Stimulated activated CD8-positive, alpha-beta memory T cell treated with anti-CD3 and anti-CD28 coated beads, Interleukin-15, amount 100 ng/mL, for 1 hour (primary cell): ENCODE results near the gene TMEM38B.
"Not testable (repeated sequence)": the region's sequence is repeated elsewhere in the genome, so short reads cannot be mapped to it uniquely, and the experiment has no call there.

Source experiments
- DNase-seq: peaks from one replicate; pipeline ENCODE4 v3.0.0-alpha.2; 2020; ENCODE audit warnings: low read depth

Gene TMEM38B

DNA sequence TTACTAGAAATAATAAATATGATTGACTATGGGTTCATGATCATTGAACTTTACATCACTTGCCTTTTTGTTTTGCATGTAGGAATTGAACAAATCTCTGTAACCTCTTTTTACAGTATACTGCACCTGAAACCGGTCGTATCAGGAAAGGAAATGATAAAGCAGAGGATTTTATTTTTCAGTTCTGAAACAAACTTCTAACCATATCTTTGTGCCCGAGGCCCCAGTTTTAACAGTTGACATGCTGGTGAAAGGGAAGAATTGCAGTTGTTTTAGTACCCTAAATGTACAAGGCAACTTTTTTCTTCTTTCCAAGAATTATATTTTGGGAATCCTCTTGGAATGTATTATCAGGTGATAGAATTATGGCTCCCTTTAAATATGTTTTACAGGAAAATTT, 27.8 kb downstream of the TMEM38B start:
- no peak for DNase-seq

DNA sequence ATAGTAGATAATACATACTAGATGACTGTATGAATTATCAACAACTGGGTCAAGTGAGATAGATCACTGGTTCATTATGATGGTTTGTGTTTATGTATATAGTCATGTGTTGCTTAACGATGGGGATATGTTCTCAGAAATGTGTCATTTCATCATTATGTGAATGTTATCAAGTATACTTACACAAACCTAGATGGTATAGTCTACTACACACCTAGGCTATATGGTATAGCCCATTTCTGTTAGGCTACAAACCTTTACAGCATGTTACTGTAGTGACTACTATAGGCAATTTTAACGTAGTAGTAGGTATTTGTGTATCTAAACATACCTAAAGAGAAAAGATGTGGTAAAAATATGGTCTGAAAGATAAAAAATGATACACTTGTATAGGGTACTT, 31.0 kb downstream of the TMEM38B start:
- DNase-seq: no peak

DNA sequence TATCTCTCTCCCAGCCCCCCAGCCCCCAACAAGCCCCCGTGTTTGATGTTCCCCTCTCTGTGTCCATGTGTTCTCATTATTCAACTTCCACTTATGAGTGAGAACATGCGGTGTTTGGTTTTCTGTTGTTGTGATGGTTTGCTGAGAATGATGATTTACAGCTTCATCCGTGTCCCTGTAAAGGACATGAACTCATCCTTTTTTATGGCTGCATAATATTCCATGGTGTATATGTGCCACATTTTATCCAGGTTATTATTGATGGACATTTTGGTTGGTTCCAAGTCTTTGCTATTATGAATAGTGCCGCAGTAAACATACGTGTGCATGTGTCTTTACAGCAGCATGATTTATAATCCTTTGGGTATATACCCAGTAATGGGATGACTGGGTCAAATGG, 33.9 kb downstream of the TMEM38B start:
- not testable (repeated sequence) for DNase-seq

DNA sequence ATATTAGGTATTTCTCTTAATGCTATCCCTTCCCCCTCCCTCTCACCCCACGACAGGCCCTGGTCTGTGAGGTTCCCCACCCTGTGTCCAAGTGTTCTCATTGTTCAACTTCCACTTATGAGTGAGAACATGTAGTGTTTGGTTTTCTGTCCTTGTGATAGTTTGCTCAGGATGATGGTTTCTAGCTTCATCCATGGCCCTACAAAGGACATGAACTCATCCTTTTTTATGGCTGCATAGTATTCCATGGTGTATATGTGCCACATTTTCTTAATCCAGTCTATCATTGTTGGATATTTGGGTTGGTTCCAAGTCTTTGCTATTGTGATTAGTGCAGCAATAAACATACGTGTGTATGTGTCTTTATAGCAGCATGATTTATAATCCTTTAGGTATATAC, 37.1 kb downstream of the TMEM38B start:
- DNase-seq: not testable (repeated sequence)

DNA sequence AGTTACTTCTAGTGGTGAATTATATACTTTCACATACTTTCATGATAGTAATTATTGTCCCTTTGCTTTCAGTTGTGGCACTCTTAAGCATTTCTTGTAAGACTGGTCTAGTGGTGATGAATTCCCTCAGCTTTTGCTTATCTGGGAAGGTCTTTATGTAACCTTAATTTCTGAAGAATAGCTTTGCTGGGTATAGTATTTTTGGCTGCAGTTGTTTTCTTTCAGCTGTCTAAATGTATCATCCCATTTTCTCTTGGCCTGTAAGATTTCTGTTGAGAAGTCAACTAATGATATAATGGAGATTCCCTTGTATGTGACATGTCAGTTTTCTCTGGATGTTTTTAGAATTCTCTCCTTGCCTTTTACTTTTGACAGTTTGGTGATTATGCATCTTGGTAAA, 41.0 kb downstream of the TMEM38B start:
- DNase-seq: no peak

DNA sequence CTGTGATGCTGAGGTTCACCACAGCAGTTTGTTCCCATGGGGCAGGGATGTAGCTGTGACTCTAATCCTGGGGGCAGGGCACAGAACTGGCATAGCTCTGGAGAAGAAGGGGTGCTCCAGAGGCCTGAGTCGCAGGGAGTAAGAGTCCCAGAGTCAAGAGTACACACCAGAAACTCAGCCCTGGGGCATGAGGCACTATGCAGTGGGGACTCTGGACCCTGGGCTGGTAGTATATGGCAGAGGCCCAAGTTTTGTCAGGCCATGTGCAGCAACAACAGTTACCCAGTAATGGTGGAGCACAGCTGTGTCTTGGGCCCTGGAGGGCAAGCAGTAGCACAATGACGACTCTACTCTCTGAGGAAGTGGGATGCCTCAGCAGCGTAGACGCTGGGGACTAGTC, 42.9 kb downstream of the TMEM38B start:
- DNase-seq: no peak

DNA sequence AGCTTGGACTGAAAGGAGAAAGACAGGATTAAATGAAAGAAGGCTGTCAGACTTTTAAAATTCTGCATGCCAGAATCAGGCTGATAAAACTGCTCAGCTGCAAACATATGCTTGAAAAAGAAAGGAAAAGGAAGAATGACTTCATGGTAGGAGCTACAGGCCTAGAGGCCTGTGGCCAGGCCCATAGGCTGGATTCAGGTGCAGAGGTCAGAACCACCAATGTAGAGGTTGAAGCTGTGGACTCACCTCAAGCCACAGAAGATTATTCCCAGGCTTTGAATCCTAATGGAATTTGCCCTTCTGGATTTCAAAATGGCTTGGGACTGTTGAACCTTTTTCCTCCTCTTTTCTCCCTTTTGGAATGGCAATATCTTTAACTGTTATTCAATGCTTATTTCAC, 47.7 kb downstream of the TMEM38B start:
- DNase-seq: no peak

DNA sequence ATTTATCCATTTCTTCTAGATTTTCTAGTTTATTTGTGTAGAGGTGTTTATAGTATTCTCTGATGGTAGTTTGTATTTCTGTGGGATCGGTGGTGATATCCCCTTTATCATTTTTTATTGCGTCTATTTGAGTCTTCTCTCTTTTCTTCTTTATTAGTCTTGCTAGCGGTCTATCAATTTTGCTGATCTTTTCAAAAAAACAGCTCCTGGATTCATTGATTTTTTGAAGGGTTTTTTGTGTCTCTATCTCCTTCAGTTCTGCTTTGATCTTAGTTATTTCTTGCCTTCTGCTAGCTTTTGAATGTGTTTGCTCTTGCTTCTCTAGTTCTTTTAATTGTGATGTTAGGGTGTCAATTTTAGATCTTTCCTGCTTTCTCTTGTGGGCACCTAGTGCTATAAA, 53.0 kb downstream of the TMEM38B start:
- DNase-seq: not testable (repeated sequence)

DNA sequence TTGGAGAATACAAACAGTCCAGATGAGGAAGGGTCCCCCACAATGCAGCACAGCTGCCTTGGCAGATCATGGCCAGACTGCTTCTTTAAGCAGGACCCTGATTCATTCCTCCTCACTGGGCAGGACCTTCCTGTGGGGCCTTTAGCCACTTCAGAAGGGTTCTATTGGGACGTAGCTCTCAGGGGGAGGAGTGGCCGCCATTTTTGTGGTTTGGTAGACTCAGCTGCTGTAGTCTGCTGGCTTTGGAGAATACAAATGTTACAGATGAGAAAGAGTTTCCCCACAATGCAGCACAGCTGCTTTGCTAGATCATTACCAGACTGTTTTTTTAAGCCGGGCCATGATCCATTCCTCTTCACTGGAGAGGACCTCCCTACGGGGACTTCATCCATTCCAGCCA, 57.4 kb downstream of the TMEM38B start:
- DNase-seq: no peak

DNA sequence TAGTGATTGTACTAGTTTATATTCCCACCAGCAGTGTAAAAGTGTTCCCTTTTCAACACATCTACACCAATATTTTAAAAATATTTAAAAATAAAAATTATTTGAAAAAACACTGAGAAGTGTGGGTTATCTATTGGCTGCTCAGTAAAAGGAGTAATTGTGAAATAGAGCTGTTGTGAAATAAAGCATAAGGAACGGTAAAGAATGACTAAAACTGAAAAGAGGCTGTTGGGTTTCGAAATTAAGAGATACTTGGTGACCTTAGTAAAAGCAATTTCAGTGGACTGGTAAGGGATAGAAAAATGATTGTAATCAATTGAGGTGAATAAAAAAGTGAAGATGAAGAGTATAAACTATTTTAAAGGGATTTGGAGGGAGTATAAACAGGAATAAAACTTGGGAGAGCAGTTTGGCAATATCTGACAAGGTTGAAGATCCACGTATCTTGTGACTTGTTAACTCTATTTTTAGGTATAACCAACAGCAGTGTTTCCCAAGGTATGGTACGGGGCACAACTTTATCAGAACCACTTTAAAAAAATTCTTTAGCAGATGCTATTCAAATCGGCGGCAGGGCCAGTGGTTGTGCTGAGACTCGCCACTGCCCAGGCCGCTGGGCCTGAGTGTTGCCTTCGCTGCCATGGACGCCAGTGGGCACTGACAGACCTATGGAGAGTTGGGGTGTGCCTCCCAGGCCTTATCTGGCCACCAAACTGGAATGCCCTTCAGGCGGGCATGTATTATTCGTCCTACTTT, 63.3 kb downstream of the TMEM38B start:
- no peak for DNase-seq

DNA sequence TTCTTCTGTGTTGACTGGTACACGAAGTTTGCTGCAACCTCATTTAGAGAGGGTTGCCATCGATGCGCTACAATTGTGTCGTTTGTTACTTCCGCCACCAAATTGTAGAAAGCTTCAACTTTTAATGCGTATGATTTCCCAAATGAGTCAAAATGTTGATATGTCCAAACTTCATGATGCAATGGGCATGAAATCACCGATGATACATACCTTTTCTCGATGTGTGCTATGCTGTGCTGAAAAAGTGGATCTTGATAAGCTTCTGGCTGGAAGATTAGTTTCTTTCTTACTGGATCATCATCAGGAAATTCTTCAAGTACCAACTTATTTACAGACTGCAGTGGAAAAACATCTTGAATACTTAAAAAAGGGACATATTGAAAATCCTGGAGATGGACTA, 65.7 kb downstream of the TMEM38B start:
- no peak for DNase-seq

DNA sequence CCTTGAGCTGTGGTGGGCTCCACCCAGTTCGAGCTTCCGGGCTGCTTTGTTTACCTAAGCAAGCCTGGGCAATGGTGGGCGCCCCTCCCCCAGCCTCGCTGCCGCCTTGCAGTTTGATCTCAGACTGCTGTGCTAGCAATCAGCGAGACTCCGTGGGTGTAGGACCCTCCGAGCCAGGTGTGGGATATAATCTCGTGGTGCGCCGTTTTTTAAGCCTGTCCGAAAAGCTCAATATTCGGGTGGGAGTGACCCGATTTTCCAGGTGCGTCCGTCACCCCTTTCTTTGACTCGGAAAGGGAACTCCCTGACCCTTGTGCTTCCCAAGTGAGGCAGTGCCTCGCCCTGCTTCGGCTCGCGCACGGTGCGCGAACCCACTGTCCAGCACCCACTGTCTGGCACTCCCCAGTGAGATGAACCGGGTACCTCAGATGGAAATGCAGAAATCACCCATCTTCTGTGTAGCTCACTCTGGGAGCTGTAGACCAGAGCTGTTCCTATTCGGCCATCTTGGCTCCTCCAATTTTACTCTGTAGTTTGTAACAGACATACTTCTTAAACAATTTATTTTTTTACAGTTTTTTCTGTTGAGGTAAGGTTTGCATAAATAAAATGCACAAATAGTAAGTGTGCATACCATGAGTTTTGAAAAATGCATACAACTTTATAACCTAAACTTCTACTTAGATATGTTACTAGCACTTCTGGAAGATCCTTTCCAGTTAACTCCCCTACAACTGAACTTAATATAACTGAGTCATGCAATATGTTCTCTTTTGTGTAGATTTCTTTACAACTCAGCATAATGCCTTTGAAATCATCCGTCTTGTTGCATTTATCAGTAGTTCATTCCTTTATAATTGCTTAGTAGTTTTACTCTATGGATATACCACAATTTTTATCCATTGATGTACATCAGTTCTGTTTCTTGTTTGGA, 88.5 kb downstream of the TMEM38B start:
- DNase-seq: not testable (repeated sequence)

DNA sequence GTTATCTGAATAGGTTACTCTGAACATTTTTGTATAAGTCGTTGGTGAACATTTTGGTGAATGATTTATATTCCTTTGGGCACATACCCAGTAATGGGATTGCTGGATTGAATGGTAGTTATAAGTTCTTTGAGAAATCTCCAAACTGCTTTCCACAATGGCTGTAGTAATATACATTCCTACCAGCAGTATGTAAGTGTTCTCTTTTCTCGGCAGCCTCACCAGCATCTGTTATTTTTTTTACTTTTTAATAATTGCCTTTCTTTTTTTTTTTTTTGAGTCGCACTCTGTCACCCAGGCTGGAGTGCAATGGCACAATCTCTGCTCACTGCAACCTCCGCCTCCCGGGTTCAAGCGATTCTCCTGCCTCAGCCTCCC, 89.1 kb downstream of the TMEM38B start:
- DNase-seq: not testable (repeated sequence)

DNA sequence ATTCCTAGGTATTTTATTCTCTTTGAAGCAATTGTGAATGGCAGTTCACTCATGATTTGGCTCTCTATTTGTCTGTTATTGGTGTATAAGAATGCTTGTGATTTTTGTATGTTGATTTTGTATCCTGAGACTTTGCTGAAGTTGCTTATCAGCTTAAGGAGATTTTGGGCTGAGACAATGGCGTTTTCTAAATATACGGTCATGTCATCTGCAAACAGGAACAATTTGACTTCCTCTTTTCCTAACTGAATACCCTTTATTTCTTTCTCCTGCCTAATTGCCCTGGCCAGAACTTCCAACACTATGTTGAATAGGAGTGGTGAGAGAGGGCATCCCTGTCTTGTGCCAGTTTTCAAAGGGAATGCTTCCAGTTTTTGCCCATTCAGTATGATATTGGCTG, 92.5 kb downstream of the TMEM38B start:
- DNase-seq: not testable (repeated sequence)

DNA sequence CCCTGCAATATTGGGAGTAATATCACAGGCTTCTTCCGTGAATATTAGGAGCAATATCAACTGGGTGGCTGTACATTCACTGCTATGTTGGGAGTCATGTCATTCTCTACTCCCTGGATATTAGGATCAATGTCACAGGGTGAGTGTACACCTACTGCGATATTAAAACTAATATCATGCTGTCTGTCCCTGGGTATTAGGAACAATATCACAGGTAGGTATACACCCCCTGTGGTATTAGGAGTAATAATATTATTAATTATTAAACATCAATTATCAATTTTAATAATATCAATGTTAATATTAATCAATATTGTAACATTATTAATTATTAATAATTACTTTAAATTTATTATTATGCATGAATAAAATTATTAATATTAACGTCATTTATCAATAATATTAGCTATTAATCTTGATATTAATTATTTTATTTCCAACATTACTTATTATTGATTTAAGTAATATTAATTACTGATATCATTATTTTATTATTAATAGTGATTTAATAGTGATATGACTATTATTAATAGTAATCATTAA, 121.9 kb downstream of the TMEM38B start:
- no peak for DNase-seq

DNA sequence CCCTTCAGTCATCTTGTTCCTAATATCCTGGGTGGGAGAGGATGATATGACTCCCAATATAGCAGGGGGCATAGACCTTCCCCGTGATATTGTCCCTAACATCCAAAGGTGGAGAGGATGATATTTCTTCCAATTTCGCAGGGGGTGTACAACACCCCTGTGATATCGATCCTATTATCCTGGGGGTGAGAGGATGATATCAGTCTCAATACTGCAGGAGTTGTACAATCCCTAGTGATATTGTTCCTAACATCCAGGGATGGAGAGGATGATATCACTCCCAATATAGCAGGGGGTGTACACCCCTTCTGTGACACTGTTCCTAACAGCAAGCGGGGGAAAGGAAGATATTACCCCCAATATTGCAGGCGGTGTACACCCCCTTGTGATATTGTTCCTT, 122.6 kb downstream of the TMEM38B start:
- no peak for DNase-seq

DNA sequence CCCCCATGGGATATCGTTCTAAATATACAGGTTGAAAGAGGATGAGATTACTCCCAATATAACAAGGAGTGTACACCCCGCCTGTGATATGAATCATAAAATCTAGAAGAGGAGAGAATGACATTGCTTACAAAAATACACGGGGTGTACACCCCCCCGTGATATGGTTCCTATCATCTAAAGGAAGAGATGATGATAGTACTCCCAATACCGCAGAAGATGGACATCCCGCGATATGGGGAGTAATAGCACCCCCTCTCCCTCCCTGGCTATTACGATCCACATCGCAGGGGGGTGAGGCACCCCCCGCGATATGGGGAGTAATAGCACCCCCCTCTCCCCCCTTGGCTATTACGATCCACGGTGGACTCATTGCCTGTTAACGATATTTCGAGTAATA, 124.6 kb downstream of the TMEM38B start:
- no peak for DNase-seq

DNA sequence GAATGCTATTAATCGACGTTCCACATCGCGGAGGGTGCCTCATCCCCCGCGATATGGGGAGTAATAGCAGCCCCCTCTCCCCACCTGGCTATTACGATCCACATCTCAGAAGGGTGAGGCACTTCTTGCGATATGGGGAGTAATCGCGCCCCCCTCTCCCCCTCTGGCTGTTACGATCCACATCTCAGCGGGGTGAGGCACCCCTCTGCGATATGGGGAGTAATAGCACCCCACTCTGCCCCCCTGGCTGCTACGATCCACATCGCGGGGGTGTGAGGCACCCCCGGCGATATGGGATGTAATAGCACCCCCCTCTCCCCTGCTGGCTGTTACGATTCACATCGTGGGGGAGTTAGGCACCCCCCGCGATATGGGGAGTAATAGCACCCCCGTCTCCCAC, 128.5 kb downstream of the TMEM38B start:
- DNase-seq: no peak
